LHCN-M2 (cell line): Measurements from ENCODE around the gene SV2C. TPM values are rescaled to one million over a fixed set of nuclear protein-coding genes. Genes with fewer than 3 reads are reported as not detected.

Experiments used
- DNase-seq: peaks from one replicate; pipeline ENCODE4 v3.0.0-alpha.2; 2012; ENCODE audit warnings: low read depth
- total RNA-seq: library from RNA; depleted of rRNA; stranded (reverse); fragments of >200 nt; gene quantifications from 2 replicates; pipeline ENCODE4 v1.2.3, GENCODE V29; 2014

Gene SV2C
- total RNA-seq, 1 experiment from 2014 or later = not detected

GRCh38 chr5:76162335-76162734 lies 79.2 kb downstream of the SV2C start:
- DNase-seq = no peak

GRCh38 chr5:76163111-76163628 lies 80.0 kb downstream of the SV2C start:
- DNase-seq = no peak

- DNase-seq = no peak
Observed at GRCh38 chr5:76165029-76165428, 81.8 kb downstream of the SV2C start.

DNA sequence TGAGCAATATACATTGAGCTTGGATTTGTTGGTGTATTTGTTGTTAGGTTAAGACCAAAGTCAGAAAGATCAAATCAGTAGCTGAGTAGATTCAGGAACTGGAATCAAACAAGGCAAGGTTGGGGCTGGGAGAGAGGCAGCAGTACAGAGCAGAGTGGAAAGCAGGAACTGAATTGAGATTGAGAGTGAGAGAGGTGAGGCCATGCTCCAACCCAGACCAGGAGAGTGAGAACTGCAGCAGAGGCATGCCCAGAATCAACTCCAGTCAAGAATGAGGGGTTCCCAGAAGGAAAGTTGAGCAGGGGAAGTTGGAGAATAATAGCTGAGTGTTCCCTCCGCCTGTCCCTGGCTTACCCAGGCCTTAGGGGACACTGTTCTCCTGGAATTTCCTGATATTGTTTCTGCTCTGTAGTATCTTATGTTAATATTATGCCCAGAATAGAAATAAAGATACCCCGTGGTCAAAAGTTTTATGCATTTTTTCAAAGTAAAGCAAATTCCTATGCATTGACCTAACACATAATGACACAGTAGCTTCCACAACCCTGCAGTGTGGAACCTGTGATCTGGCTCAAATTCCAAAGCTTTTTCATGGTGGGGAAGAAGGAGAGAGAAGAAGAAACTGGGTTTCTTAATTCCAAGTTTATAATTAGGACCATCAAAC lies 82.7 kb downstream of the SV2C start:
- DNase-seq = no peak

DNA sequence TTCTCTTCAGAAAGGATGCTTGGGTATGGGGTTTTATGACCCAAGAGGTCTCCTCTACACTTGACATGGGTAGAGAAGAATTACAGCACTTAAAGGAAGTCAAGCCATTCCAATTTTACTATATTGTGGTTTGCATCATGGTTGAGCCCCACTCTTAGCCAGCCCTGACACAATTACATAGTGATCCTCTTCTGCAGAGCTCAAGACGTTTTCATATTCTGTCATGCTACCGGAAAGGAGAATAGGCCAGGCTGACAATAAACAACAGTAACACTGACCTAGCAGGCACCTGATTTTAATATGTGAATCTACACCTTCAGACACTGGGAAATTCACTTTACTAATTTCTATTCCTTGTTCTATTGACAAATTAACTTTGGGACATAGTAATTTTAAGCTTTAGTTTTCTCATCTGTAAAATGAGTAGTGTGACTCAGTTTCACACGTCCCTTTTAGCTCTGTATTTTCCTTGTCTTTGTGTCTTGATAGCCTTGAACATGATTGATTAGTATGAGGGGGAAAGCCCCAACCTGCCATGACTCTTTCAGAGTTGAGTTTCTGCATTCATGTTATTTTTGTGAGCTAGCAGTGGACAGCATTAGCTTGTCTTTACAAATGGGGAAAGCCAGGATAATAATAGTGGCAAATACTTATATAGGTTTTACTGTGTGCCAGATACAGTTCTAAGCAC lies 83.8 kb downstream of the SV2C start:
- no peak for DNase-seq

GRCh38 chr5:76169146-76169905 lies 86.1 kb downstream of the SV2C start:
- DNase-seq = no peak

- no peak for DNase-seq
Observed at GRCh38 chr5:76174101-76174500, 90.9 kb downstream of the SV2C start.

DNA sequence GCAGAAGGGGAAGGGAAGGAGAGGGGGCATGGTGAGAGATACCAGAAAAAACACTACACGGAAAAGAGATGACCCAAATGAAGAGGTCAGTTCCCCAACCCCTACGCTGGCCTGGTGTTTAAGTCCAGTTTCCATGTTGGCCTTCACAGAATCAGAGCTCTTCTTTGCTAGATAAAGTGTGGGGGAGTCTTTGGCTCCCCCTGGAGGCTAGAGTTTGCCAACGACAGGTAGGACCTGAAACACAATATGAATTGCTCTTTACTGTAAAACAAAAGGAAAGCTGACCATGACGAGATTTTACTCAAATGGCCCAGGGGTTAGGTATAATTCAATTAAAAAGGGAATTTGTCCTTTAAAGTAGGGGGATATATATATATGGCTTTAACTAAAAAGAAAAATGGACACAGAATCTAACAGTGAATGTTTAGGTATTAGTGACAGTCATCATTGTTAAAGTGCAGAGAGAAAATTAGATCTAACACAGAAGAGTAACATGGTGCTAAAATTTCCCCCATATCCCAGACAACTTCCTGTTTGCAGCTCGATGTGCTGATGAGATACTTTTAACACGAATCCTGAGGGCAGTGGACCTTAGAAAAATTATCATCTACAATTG lies 92.0 kb downstream of the SV2C start:
- DNase-seq = peak; percentile 17

- no peak for DNase-seq
Observed at GRCh38 chr5:76175821-76176403, 92.7 kb downstream of the SV2C start.

DNA sequence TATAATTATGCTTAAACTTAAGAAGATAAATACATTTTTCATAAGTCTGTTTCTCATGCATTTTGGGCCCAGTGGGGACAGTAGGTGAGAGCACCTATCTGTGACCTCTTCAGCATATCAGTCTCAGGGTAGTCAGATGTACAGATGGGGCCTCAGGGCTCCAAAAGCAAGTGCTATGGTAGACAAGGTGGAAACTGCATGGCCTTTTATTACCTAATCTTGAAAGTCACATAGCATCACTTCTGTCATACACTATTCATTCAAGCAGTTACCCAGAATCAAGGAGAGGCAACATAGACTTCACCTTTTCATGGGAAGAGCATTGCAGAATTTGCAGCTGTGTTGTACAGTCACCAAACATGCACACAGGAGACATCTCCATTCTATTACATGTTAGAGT lies 94.8 kb downstream of the SV2C start:
- DNase-seq = no peak

DNA sequence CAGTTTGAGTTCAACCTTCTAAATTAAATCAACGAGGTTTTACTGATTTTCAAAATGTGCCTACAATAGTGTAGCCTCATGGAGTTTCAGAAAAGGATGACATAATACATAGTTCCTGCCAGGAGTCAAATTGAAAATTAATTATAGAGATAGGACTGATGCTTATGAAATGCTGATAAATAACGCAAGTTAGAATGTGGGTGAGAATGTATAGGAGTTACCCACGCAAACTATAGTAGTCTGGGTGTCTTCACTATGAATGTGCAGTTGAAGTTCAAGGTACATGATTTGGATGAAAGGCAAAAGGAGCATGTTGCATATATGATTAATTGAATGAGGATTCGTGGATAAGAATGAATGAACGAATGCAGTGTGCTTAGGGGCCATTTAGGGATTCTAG lies 95.7 kb downstream of the SV2C start:
- no peak for DNase-seq

- DNase-seq = no peak
Observed at GRCh38 chr5:76180814-76181805, 97.9 kb downstream of the SV2C start.

GRCh38 chr5:76187386-76187785 lies 104.2 kb downstream of the SV2C start:
- DNase-seq = no peak

- DNase-seq = no peak
Observed at GRCh38 chr5:76190356-76190755, 107.2 kb downstream of the SV2C start.

DNA sequence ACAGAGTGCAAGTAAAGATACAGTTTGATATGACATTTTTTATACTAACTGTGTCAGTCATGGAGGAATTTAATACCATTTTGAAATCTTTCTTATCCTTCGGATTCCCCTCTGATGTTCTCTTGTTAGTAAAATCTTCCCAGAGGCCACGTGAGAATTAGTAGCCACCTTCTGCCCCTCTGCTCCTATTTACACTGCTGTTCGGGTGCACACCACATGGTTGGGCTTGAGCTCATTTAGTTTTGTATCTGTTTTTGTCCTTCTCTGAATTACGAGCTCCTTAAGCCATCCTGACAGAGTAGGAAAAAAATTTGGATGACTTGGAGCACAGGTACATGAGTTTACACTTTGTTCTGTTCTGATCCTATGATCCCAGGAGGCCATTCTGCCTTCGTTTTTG lies 109.7 kb downstream of the SV2C start:
- DNase-seq = no peak

- DNase-seq = no peak
Observed at GRCh38 chr5:76193635-76194034, 110.5 kb downstream of the SV2C start.

DNA sequence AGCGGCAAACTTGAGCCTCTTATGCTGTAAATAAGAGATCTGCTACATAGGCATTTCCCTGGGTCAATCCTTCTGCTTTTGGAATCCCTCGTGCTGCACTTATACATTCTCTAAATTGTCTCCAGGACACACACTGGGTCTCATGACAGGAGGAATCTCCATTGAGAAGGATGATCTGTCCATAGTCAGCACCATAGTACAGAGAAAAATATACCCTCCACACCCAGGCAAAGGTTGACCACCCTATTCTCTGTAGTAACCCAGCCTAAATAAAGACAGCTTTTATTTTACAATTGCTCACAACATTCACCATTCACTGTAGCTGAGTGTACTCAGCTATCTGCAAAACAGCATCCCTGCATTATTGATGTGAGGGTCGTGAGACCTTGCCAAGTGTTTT lies 111.2 kb downstream of the SV2C start:
- DNase-seq = no peak

GRCh38 chr5:76196457-76196856 lies 113.3 kb downstream of the SV2C start:
- no peak for DNase-seq

- DNase-seq = no peak
Observed at GRCh38 chr5:76196886-76197489, 113.8 kb downstream of the SV2C start.

- no peak for DNase-seq
Observed at GRCh38 chr5:76197726-76198125, 114.5 kb downstream of the SV2C start.
